Stimulated activated CD4-positive, alpha-beta T cell treated with anti-CD3 and anti-CD28 coated beads, TNF-alpha, amount 100 ng/mL, for 24 hours (primary cell): ENCODE results near the gene NFATC3.

ENCODE experiments used
- DNase-seq, 3 experiments: peaks; one replicate each; pipeline ENCODE4 v3.0.0-alpha.2; 2020; ENCODE audit warnings: low read depth in 3 of 3

The NFATC3 gene

GRCh38 chr16:68246666-68247065 is 161.5 kb downstream of the NFATC3 start:
- DNase-seq, result no peak

GRCh38 chr16:68247400-68247799 is 162.2 kb downstream of the NFATC3 start:
- no peak for DNase-seq

DNA sequence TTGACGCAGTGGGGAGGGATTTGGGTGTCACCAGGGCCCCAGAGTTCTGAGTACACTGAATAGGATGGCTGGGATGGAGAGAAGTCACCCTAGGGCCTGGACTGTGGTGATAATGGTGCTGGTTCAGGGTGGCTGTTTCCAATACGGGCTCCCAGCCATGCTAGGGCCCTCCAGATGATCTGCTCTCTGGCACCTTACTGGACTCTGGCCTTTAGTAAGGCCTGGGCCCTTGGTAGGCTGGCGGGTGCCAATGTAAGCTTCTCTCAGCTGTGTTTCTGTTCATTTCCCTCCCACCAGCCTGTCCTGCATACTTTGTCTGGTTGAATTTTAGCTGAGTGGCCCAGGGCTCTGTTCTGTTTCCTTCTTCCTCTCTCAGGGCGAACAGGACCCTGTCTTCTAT is 162.8 kb downstream of the NFATC3 start:
- no peak for DNase-seq

DNA sequence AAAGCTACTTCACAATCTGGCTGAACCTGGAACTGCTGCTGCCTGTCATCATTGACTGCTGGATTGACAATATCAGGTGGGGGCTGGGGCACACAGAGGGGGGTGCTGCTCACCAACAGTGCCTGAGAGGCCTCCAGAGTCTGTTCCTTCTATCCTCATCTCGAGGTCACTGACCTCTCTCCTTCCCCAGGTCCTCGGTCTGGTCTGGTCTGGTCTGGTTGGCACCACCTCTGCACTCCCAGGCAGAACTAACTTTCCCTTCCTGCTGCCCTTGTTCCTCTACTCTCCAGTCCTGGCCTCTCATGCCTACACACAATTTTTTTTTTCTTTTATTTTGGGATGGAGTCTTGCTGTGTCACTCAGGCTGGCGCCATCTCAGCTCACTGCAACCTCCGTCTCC is 164.2 kb downstream of the NFATC3 start:
- no peak for DNase-seq

- DNase-seq, result no peak
Observed at GRCh38 chr16:68250951-68251350, 165.8 kb downstream of the NFATC3 start.

- no peak for DNase-seq
Observed at GRCh38 chr16:68251832-68252231, 166.7 kb downstream of the NFATC3 start.

DNA sequence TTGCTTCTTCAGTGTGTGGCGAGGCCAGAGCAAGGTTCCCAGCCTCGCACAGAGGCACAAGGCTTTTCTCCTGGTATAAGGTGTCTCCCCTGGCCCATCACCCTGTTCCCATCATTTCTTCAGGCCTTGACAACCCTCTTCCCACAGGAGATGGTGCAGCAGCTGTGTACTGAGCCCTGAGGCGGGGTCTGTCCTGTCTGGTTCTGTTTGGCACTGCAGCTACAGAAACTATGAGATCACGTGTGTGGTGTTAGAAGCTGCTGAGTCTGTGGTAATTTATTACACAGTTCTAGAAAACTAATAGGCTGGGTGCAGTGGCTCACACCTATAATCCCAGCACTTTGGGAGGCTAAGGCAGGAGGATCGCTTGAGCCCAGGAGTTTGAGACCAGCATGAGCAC is 167.2 kb downstream of the NFATC3 start:
- no peak for DNase-seq

- no peak for DNase-seq
Observed at GRCh38 chr16:68253721-68254120, 168.6 kb downstream of the NFATC3 start.

DNA sequence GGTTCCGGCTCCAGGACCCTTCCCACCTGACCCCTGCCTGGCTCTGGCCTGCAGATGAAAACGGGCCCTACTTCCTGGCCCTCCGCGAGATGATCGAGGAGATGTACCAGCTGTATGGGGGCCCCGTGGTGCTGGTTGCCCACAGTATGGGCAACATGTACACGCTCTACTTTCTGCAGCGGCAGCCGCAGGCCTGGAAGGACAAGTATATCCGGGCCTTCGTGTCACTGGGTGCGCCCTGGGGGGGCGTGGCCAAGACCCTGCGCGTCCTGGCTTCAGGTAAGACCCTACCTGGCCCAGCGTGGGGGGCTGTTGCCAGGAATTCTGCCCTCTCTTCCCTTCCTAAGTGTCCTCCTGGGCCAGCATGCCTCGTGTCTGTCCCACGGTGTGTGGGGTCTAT is 170.5 kb downstream of the NFATC3 start:
- no peak for DNase-seq

DNA sequence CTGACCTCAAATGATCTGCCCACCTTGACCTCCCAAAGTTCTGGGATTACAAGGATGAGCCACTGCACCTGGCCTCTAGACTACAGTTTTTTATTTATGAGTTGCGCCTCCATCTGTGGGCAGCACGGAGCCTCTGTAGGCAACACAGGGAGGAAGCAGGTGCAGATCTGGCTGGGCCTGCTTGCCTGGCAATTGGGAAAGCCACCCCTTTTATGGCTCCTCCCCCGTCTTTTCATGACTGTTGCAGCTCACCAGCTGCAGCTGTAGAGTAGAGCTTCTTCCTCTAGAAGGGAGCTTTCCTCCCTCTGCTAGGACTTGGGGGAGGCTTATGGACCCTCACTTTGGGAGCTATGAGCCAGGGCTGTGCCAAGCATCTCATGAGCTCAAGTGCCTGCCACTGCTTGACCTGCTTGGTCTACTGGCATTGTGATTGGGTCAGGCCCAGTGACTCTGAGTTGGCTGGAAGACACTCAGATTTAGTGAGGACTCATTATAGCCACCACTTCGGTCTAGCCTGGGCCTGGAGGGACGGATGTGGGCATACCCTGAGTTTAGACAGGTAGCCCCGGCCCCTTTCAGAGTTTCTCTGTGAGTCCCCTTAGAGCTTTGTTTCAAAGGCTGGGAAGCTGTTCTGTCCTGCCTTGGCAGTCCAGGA is 172.2 kb downstream of the NFATC3 start:
- DNase-seq, result no peak

DNA sequence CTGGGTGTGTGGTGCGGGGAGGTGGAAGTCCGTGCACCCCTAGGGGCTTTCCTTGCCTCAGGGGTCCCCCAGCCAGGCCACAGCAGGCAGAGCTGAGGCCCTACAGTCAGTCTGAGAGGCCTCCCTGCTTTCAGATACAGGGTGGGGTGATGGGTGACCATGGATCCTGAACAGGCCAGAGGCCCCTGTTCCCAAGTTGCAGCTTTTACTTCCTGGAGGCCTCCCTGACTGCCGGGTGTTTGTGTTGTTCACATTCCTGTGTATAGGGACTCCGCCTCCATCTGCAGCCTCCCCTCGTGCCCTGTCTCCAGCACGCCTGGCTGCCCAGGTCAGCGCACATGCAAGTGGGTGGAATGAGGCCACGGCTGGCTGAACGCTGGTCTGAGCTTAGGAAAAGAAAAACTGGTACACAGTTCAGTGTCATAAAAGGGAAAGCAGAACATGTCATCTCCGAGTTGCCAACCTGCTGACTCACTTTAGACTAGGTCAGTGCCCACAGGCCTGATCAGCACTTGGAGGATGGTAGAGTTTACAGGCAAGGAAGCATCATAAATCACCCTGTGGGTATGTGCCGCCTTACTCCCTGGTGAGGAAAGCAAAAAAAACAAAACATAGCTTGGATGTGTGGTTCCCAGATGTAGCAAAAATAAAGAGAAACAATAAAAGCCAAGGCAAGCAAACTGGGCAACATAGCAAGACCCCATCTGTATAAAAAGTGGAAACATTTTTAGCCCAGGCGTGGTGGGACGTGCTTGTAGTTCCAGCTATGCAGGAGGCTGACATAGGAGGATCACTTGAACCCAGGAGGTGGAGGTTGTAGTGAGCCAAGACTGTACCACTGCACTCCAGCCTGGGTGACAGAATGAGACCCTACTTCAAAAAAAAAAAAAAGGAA is 173.0 kb downstream of the NFATC3 start:
- DNase-seq, result no peak

DNA sequence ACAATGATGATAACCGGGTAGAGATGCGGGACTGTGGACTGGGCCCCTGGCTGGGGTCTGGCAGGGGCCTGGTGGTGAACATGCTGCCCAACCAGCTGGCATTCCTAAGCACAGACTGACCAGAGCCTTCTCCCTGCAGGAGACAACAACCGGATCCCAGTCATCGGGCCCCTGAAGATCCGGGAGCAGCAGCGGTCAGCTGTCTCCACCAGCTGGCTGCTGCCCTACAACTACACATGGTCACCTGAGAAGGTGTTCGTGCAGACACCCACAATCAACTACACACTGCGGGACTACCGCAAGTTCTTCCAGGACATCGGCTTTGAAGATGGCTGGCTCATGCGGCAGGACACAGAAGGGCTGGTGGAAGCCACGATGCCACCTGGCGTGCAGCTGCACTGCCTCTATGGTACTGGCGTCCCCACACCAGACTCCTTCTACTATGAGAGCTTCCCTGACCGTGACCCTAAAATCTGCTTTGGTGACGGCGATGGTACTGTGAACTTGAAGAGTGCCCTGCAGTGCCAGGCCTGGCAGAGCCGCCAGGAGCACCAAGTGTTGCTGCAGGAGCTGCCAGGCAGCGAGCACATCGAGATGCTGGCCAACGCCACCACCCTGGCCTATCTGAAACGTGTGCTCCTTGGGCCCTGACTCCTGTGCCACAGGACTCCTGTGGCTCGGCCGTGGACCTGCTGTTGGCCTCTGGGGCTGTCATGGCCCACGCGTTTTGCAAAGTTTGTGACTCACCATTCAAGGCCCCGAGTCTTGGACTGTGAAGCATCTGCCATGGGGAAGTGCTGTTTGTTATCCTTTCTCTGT is 174.0 kb downstream of the NFATC3 start:
- DNase-seq, result no peak

DNA sequence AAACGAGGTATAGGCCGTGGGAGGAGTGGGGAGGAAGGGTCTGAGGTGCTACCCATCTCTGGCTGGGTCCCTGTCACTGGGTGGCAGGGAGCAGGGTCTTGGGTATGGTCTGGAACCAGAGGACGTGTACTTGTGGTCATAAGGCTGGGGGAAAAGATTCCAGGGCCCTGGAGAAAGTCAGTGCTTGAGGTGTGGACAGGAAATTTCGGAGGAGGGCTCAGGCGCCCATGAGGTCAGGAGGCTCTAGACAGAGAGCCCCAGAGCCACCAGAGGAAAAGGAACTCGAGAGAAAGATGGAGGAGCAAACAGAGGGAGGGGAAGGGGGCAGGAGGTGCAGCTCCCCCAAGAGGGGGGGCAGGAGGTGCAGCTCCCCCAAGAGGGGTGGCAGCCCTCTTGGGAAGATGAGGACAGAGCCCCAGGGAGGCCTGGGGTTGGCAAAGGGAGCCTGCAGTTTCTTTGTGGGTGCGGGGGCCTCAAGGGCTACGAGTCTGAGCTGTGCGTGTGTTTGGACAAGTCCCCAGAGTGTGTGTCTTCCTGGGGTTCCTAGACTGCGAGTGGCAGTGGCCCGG is 178.5 kb downstream of the NFATC3 start:
- DNase-seq, result no peak

DNA sequence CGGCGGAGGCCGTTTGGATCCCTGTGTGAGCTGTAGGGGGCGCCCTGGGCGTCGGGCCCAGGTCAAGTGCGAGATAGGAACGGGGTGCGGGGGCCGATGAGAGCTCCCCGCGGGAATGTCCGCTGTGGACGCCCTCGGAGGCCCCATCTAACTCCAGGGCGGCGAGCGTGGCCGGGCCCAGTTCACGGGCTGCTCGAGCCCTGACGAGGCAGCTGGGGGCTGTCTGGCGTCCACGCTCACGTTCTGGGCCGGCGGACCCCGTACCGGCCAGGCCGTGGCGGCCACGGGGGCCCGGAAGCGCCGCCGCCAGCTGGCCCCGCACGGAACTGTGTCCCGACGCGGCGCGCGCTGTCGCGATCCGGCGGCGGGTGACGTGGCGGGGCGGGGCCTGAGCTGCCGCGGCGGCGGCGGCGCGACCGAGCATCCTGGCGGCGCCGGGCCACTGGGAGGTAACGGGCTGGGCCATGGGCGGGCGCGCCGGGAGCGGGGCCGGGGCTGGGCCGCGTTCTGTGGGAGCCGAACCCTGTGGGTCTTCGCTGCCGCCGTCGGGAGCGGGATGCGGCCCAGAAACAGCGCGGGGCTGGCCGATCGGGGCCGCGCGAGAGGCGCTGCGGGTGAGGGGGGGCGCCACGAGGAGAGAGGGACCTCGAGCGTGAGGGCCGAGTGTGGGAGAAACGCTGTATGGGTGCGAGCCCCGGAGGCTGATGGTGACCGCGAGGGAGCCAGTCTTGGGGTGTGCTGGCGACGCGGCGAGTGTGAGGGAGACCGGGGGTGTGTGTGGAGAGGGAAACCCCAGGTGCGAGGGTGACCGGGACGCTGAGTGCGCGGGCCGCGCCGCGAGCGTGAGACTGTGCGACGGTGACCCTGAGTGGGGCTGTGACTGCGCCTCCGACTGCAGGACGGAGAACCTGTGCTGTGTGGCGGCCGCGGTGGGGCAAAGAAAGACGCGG is 179.2 kb downstream of the NFATC3 start, which contains the start of gene SLC7A6:
Gene SLC7A6 (plus strand): TSS at position 399 of the 950 bp plus-strand sequence. CDS start 10,201 bp downstream, outside the sequence.
- peak; percentile 67 to 87 (median 74) for DNase-seq

- peak in 2 of 3 experiments; percentile 22 to 53 for DNase-seq
Observed at GRCh38 chr16:68265078-68265920, 180.1 kb downstream of the NFATC3 start.

GRCh38 chr16:68267612-68268405 is 182.6 kb downstream of the NFATC3 start:
- DNase-seq, result no peak

GRCh38 chr16:68269793-68270192 is 184.6 kb downstream of the NFATC3 start:
- no peak for DNase-seq

- no peak for DNase-seq
Observed at GRCh38 chr16:68270353-68270752, 185.2 kb downstream of the NFATC3 start.
